H9 (cell line): ENCODE measurements around the gene NT5DC3. TPM values are rescaled to one million over a fixed set of nuclear protein-coding genes. Genes with fewer than 3 reads are reported as not detected.

Experiments
- DNase-seq: peaks from one replicate; pipeline ENCODE4 v3.0.0-alpha.2; 2017
- H2AFZ ChIP-seq: one replicate; pipeline ENCODE4 v1.6.1; 2013; ENCODE audit warnings: mild to moderate bottlenecking, low read length, control low read depth, moderate library complexity
- H2AK5ac ChIP-seq: 2 replicates; pipeline ENCODE4 v1.6.1; 2013; ENCODE audit warnings: low read length, control low read depth, mixed read lengths; ENCODE audit not compliant: insufficient read length
- H2BK120ac ChIP-seq: one replicate; pipeline ENCODE4 v1.6.1; 2013; ENCODE audit warnings: low read depth, mild to moderate bottlenecking, low read length, control low read depth, inconsistent platforms; ENCODE audit not compliant: poor library complexity, severe bottlenecking
- H2BK12ac ChIP-seq: 2 replicates; pipeline ENCODE4 v1.6.1; 2013; ENCODE audit warnings: low read length, control low read depth, mixed read lengths, low read depth; ENCODE audit not compliant: insufficient read length
- H2BK15ac ChIP-seq: 2 replicates; pipeline ENCODE4 v1.6.1; 2013; ENCODE audit warnings: low read depth, low read length, control low read depth
- H2BK20ac ChIP-seq: one replicate; pipeline ENCODE4 v1.6.1; 2013; ENCODE audit warnings: low read depth, mild to moderate bottlenecking, low read length, control low read depth, inconsistent platforms; ENCODE audit not compliant: poor library complexity, severe bottlenecking
- H2BK5ac ChIP-seq: 2 replicates; pipeline ENCODE4 v1.6.1; 2013; ENCODE audit warnings: low read length, control low read depth, mixed read lengths; ENCODE audit not compliant: insufficient read length
- H3K14ac ChIP-seq: 2 replicates; pipeline ENCODE4 v1.6.1; 2013; ENCODE audit warnings: low read length, control low read depth; ENCODE audit not compliant: insufficient read depth
- H3K18ac ChIP-seq: 2 replicates; pipeline ENCODE4 v1.6.1; 2013; ENCODE audit warnings: low read depth, mild to moderate bottlenecking, mixed read lengths, low read length, control low read depth; ENCODE audit not compliant: insufficient read length
- H3K23ac ChIP-seq: 2 replicates; pipeline ENCODE4 v1.6.1; 2013; ENCODE audit warnings: low read length, control low read depth, mixed read lengths, low read depth; ENCODE audit not compliant: insufficient read length
- H3K23me2 ChIP-seq: 2 replicates; pipeline ENCODE4 v1.6.1; 2013; ENCODE audit warnings: low read depth, mild to moderate bottlenecking, mixed read lengths, low read length, control low read depth; ENCODE audit not compliant: insufficient read length, poor library complexity, severe bottlenecking
- H3K27ac ChIP-seq: 2 replicates; pipeline ENCODE4 v1.5.1; 2013; ENCODE audit warnings: low read length, control low read depth, mixed read lengths, low read depth; ENCODE audit not compliant: insufficient read length
- H3K27me3 ChIP-seq: 2 replicates; pipeline ENCODE4 v1.6.1; 2013; ENCODE audit warnings: low read length, control low read depth, inconsistent platforms; ENCODE audit not compliant: insufficient read depth
- H3K4ac ChIP-seq: 2 replicates; pipeline ENCODE4 v1.6.1; 2013; ENCODE audit warnings: low read depth, mild to moderate bottlenecking, control low read depth, inconsistent platforms, low read length, moderate library complexity
- H3K4me1 ChIP-seq: 2 replicates; pipeline ENCODE4 v1.6.1; 2013; ENCODE audit warnings: low read length, control low read depth, inconsistent platforms; ENCODE audit not compliant: insufficient read depth
- H3K4me2 ChIP-seq: 2 replicates; pipeline ENCODE4 v1.6.1; 2013; ENCODE audit warnings: low read length, control low read depth, mixed read lengths; ENCODE audit not compliant: insufficient read length, insufficient read depth
- H3K56ac ChIP-seq: 2 replicates; pipeline ENCODE4 v1.6.1; 2013; ENCODE audit warnings: low read depth, mild to moderate bottlenecking, mixed read lengths, low read length, control low read depth; ENCODE audit not compliant: insufficient read length
- H3K79me1 ChIP-seq: 2 replicates; pipeline ENCODE4 v1.6.1; 2013; ENCODE audit warnings: low read depth, mild to moderate bottlenecking, moderate library complexity, low read length, control low read depth, inconsistent platforms; ENCODE audit not compliant: insufficient read depth, poor library complexity, severe bottlenecking
- H3K79me2 ChIP-seq: 2 replicates; pipeline ENCODE4 v1.6.1; 2013; ENCODE audit warnings: low read length, control low read depth, inconsistent platforms; ENCODE audit not compliant: insufficient read depth
- H3K9ac ChIP-seq: 2 replicates; pipeline ENCODE4 v1.6.1; 2013; ENCODE audit warnings: low read length, control low read depth, mixed read lengths; ENCODE audit not compliant: insufficient read length; ENCODE audit errors: extremely low read depth
- H3K9me3 ChIP-seq: one replicate; pipeline ENCODE4 v1.6.1; 2013; ENCODE audit warnings: low read depth, low read length, inconsistent platforms; ENCODE audit not compliant: control insufficient read depth
- H3T11ph ChIP-seq: one replicate; pipeline ENCODE4 v1.6.1; 2013; ENCODE audit warnings: mild to moderate bottlenecking, low read length, control low read depth, inconsistent platforms
- H4K20me1 ChIP-seq: one replicate; pipeline ENCODE4 v1.6.1; 2013; ENCODE audit not compliant: control insufficient read depth, insufficient read length, insufficient read depth
- H4K5ac ChIP-seq: 2 replicates; pipeline ENCODE4 v1.6.1; 2013; ENCODE audit warnings: low read depth, mild to moderate bottlenecking, mixed read lengths, low read length, control low read depth; ENCODE audit not compliant: insufficient read length
- H4K8ac ChIP-seq: replicated peaks from 2 replicates; pipeline ENCODE4 v1.6.1; 2013; ENCODE audit warnings: low read length, control low read depth, mixed read lengths, low read depth; ENCODE audit not compliant: insufficient read length
- H4K91ac ChIP-seq: 2 replicates; pipeline ENCODE4 v1.6.1; 2013; ENCODE audit warnings: low read depth, mild to moderate bottlenecking, moderate library complexity, mixed read lengths, low read length, control low read depth; ENCODE audit not compliant: insufficient read length
- H3K27ac Mint-ChIP-seq, 3 experiments: 2 replicates in 2 of 3; 3 replicates in 1 of 3; pipeline ENCODE4 v1.8.0; 2020 to 2021; ENCODE audit warnings: mixed read lengths in 3 of 3, mild to moderate bottlenecking in 1 of 3, moderate library complexity in 1 of 3
- H3K27me3 Mint-ChIP-seq: 2 replicates; pipeline ENCODE4 v1.8.0; 2021; ENCODE audit warnings: low read depth, mild to moderate bottlenecking, moderate library complexity, mixed read lengths
- H3K36me3 Mint-ChIP-seq, 3 experiments: 2 replicates in 2 of 3; 3 replicates in 1 of 3; pipeline ENCODE4 v1.8.0; 2020 to 2021; ENCODE audit warnings: low read depth in 3 of 3, mixed read lengths in 3 of 3; ENCODE audit not compliant: insufficient read depth in 1 of 3
- H3K4me1 Mint-ChIP-seq, 2 experiments: 2 replicates each; pipeline ENCODE4 v1.8.0; 2020; ENCODE audit warnings: mixed read lengths in 2 of 2
- H3K4me3 Mint-ChIP-seq, 2 experiments: 2 replicates in 1 of 2; 3 replicates in 1 of 2; pipeline ENCODE4 v1.8.0; 2020 to 2021; ENCODE audit warnings: mild to moderate bottlenecking in 2 of 2, mixed read lengths in 2 of 2, moderate library complexity in 1 of 2
- H3K9me3 Mint-ChIP-seq, 2 experiments: 2 replicates in 1 of 2; 3 replicates in 1 of 2; pipeline ENCODE4 v1.8.0; 2020; ENCODE audit warnings: mild to moderate bottlenecking in 2 of 2, mixed read lengths in 2 of 2, moderate library complexity in 1 of 2
- WGBS: extraction: QIAGEN DNeasy Blood & Tissue Kit; methylation state at CpG from one replicate; pipeline ENCODE4 v1.1.7; 2013; ENCODE audit warnings: missing lambda C conversion rate, low lambda C conversion rate, mixed read lengths; ENCODE audit not compliant: insufficient read length; ENCODE audit errors: extremely low coverage; 5-methylcytosine and 5-hydroxymethylcytosine counted together
- total RNA-seq: library from RNA; stranded (reverse); gene quantifications from 2 replicates; pipeline ENCODE4 v1.2.1, GENCODE V29; 2021
- TF ChIP-seq, protein P1 (sequence below): fragments of 200-600 bp; sonication (generic); conservative IDR thresholded peaks from 3 replicates; pipeline ENCODE4 v1.8.0; 2021; ENCODE audit warnings: antibody characterized with exemption, mild to moderate bottlenecking

NT5DC3 gene
- total RNA-seq, 1 experiment from 2014 or later, result 13.6 TPM

DNA sequence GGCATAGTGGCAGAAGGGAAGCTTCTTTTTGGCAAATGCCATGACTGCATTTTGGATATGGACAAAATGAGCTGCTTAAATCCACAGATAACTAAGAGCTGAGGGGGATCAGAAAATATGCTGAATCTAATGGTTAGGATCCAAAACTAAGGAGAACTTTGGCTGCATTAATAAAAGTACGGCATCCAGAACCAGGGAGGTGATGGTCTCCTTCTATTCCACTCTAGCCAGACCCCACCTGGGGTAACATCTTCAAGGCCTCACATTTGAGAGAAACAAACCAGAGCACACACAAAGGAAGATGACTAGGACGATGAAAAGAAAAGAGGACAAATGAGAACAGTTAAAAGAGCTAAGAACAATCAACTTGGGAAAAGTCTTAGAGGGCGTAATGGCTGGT lies 27.6 kb downstream of the NT5DC3 start:
- H3K9me3 ChIP-seq, result no peaks in the 10 kb centered on the region
- H4K91ac ChIP-seq, result no peak overlapping the region
- H3K79me2 ChIP-seq, result no peaks in the 10 kb centered on the region
- Mint-ChIP-seq H3K27me3 (no peaks in the 10 kb centered on the region), H3K9me3 (no peaks in the 10 kb centered on the region), H3K27ac (no peak overlapping the region; a peak in 1 of 7 replicates), H3K4me1 (0 out of 4 replicates have a peak, but pooled peaks cover 0 to 4% of the 10 kb centered on the region in 2 experiments), H3K36me3 (peaks cover 2 to 34% (median 14%) of the 10 kb centered on the region in 3 experiments; a peak in 5 of 7 replicates), H3K4me3 (no peak overlapping the region)
- TF ChIP-seq, protein P1, sequence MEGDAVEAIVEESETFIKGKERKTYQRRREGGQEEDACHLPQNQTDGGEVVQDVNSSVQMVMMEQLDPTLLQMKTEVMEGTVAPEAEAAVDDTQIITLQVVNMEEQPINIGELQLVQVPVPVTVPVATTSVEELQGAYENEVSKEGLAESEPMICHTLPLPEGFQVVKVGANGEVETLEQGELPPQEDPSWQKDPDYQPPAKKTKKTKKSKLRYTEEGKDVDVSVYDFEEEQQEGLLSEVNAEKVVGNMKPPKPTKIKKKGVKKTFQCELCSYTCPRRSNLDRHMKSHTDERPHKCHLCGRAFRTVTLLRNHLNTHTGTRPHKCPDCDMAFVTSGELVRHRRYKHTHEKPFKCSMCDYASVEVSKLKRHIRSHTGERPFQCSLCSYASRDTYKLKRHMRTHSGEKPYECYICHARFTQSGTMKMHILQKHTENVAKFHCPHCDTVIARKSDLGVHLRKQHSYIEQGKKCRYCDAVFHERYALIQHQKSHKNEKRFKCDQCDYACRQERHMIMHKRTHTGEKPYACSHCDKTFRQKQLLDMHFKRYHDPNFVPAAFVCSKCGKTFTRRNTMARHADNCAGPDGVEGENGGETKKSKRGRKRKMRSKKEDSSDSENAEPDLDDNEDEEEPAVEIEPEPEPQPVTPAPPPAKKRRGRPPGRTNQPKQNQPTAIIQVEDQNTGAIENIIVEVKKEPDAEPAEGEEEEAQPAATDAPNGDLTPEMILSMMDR, result no peak
- no peak overlapping the region for H2BK5ac ChIP-seq
- no peak overlapping the region for H3T11ph ChIP-seq
- H3K4me2 ChIP-seq, result no peak overlapping the region
- H3K27me3 ChIP-seq, result no peaks in the 10 kb centered on the region
- no peak overlapping the region for H3K18ac ChIP-seq
- no peaks in the 10 kb centered on the region for H3K23me2 ChIP-seq
- no peaks in the 10 kb centered on the region for H3K4me1 ChIP-seq
- H2BK20ac ChIP-seq, result no peak overlapping the region
- no peak overlapping the region for H2BK15ac ChIP-seq
- H2BK120ac ChIP-seq, result no peak overlapping the region
- no peak overlapping the region for H3K14ac ChIP-seq
- peaks cover 2% of the 10 kb centered on the region for H3K79me1 ChIP-seq
- H4K8ac ChIP-seq, result no peak overlapping the region
- no peak overlapping the region for H3K23ac ChIP-seq
- no peak overlapping the region for H2AFZ ChIP-seq
- WGBS, result no CpG with 5 or more reads among the region's 3 CpGs
- H3K27ac ChIP-seq, result no peak overlapping the region
- no peak overlapping the region for H3K4ac ChIP-seq
- H3K56ac ChIP-seq, result no peak overlapping the region
- no peak overlapping the region for H3K9ac ChIP-seq
- DNase-seq, result no peak
- H4K5ac ChIP-seq, result no peak overlapping the region
- H2AK5ac ChIP-seq, result no peak overlapping the region
- no peak overlapping the region for H2BK12ac ChIP-seq
- no peaks in the 10 kb centered on the region for H4K20me1 ChIP-seq
